Activated T-cell treated with anti-CD3 and anti-CD28 coated beads for 48 hours (primary cell): ENCODE results near the gene RCC1.
"Not testable (repeated sequence)": the region's sequence is repeated elsewhere in the genome, so short reads cannot be mapped to it uniquely, and the experiment has no call there.

Experiments
- DNase-seq: peaks from one replicate; pipeline ENCODE4 v3.0.0-alpha.2; 2020; ENCODE audit warnings: low read depth

Gene RCC1, protein sequence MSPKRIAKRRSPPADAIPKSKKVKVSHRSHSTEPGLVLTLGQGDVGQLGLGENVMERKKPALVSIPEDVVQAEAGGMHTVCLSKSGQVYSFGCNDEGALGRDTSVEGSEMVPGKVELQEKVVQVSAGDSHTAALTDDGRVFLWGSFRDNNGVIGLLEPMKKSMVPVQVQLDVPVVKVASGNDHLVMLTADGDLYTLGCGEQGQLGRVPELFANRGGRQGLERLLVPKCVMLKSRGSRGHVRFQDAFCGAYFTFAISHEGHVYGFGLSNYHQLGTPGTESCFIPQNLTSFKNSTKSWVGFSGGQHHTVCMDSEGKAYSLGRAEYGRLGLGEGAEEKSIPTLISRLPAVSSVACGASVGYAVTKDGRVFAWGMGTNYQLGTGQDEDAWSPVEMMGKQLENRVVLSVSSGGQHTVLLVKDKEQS

DNA sequence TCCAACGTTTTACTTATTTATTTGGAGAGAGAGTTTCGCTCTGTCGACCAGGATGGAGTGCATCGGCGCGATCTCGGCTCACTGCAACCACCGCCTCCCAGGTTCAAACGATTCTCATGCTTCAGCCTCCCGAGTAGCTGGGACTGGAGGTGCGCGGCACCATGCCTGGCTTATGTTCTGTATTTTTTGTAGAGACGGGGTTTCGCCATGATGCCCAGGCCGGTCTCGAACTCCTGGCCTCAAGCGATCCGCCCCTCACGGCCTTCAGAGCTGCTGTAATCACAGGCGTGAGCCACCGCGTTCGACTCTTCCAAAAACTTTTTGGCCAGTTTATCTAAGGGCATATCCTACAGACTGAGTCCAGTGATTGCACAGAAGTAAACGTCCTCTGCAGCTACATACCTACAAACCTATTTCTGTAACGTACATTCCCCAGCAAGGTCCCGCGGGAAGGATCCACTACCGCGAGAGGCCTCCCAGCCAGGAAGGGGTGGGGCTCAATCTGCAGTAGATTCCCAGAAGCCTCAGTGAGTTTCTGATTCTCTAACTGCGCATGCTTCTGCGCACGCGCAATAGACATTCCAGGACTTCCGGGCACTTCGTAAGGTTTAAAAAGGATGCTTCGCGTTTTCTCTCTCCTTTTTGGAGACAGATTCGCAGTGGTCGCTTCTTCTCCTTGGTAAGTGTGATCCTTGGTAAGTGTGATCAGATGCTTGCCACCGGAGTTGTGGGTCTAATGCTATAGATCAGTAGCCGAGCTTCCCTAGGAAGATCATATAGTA lies at the start of gene RCC1:
TSS of gene RCC1 (plus strand) at position 638 of the 782 bp plus-strand sequence. CDS start 23,824 bp downstream, outside the sequence.
- peak; percentile 90 for DNase-seq

DNA sequence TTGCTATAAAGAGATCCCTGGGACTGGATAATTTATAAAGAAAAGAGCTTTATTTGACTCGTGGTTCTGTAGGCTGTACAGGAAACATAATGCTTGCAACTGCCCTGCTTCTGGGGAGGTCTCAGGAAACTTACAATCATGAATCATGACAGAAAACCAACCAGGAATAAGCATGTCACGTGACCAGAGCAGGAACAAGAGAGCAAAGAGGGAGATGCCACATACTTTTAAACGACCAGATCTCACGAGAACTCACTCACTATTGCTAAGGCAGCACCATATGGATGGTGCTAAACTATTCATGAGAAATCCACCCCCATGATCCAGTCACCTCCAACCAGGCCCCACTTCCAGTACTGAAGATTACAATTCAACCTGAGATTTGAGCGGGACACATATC lies 49.8 kb upstream of the RCC1 start:
- DNase-seq: no peak

DNA sequence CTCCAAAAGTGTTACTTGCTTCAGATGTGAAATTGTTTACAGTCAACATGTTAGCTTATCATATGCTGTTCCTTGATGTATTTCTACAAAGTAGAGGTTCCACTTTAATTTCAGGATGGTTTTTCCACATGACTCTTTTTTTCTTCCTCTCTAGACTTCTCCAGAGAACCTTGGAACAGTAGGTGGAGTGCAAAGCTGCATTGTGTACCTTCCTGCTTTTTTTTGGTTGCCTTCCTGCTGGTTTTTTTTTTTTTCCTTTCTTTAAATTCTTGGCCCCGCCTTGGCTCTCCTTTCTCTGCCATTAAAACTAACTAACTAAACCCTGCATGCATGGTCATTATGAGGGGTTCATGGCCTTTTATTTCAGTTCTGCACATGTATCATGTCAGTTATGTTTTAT lies 48.2 kb upstream of the RCC1 start:
- no peak for DNase-seq

DNA sequence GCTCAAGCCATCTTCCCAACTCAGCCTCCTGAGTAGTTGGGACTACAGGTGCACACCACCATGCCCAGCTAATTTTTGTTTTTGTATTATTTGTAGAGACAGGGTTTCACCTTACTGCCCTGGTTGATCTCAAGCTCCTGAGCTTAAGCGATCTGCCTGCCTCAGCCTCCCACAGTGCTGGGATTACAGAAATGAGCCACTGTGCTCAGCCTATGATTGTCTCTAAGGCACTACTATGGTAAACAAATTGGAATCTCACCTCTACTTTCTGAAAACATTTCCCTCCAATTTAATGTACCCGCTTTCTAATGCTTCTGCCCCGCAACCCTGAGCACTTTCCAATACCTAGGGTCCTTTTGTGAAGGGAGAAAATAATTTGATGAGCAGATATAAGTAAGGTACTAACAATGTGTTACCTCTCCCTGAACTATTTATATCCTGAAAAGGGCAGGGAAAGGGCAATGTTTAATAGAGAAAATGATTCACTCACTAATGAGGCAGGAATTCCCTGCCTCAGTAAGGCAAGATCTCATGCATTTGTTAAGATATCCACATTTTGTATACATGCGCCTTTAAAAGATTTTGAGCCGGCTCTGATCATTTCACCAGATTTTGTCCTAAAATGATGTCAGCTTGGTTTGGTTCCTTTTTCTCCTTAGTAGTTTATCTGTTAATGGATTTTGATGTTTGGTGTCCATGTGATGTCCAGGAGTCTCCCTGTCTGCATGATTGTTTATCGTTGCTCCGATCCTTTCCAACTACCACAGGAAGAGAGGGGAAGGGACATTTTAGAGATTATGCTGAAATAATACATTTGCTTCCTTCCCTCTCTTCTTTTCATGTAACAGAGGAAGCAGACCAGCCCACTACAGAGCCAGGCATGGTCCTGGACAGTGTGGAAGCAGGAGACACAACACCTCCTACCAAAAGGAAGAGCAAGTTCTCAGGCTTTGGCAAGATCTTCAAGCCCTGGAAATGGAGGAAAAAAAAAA lies 47.3 kb upstream of the RCC1 start:
- no peak for DNase-seq

DNA sequence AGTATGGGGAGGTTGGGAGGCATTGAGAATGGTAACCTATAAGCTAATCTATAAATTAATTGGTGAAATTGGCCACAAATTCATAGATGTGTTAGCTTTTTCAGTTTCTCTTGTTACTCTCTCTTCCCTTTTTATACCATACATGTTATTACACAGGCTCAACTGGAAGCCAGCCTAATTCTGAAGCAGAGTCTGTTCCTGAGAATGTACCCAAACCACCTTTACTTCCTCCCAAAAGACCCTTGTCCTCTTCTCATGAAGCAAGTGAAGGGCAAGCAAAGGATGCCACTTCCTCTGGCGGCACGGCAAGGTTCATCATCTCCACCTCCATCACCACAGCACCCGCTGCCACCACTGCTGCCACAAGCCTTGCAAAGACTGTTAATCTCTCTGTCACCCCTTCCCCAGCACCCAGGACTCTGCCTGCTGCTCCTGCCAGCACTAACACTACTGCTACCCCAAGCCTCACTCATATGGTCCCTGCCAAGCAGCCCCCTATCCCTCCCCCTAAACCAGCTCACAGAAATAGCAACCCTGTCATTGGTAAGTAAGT lies 39.5 kb upstream of the RCC1 start:
- no peak for DNase-seq

DNA sequence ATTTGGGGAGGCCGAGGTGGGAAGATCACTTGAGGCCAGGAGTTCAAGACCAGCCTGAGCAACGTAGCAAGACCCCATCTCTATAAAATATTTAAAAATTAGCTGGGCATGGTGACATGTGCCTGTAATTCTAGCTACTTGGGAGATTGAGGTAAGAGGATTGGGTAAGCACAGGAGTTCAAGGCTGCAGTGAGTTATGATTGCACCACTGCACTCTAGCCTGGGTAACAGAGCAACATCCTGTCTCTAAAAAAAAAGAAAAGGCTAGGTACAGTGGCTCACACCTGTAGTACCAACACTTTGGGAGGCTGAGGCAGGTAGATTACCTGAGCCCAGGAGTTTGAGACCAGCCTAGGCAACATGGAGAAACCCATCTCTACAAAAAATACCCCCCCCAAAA lies 35.7 kb upstream of the RCC1 start:
- DNase-seq: no peak

DNA sequence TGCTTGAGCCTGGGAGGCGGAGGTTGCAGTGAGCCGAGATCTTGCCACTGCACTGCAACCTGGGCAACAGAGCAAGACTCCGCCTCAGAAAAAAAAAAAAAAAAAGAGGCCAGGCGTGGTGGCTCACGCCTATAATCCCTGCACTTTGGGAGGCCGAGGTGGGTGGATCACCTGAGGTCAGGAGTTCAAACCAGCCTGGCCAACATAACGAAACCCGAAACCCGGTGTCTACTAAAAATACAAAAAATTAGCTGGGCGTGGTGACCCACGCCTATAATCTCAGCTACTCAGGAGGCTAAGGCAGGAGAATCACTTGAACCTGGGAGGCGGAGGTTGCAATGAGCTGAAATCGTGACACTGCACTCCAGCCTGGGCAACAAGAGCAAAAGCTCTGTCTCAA lies 26.3 kb upstream of the RCC1 start:
- not testable (repeated sequence) for DNase-seq

DNA sequence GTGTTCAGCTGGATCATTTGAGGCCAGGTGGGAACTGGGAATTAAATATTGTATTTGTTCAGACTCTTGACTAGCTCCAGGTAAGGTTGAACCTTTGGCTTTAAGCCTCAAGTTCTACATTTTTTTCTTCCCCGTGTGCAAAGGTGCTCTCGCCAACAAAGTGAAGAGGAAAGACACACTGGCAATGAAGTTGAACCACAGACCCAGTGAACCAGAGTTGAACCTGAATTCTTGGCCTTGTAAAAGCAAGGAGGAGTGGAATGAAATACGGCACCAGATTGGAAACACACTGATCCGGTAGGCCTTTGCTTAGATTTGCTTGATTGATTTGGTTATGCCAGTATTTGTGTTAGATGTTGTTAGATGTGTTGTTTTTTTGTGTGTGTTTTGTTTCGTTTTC lies 25.5 kb upstream of the RCC1 start:
- no peak for DNase-seq

DNA sequence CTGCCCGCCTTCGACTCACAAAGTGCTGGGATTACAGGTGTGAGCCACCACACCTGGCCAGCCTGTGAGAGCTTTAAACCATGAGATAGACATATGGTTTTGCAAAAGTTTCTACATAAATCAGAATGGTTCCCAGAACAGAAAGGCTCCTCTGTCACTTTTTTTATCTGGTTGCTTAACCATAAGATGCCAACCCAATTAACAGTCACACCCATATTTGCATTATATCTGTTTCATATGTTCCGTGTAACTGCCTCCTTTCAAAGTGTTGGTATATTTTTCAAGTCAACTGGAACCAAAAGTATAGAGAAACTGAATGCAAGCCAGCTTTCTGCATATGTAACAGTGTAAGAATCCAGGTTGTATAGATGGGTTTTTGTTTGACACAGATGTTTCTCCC lies 23.7 kb upstream of the RCC1 start:
- DNase-seq: no peak

DNA sequence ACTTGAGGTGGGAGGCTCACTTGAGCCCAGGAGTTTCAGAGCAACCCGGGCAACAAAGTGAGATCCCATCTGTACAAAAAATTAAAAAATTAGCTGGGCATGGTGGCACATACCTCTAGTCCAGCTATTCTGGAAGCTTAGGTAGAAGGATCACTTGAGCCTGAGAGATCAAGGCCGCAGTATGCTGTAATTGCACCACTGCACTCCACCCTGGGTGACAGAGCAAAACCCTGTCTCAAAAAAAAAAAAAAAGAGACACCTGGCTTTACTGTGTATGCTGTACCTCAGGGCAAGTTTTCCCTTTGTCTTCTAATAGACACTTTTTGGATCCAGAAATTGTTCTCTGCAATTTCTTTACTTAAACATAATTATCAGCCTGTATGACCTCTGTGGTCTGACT lies 23.1 kb upstream of the RCC1 start:
- DNase-seq: no peak

DNA sequence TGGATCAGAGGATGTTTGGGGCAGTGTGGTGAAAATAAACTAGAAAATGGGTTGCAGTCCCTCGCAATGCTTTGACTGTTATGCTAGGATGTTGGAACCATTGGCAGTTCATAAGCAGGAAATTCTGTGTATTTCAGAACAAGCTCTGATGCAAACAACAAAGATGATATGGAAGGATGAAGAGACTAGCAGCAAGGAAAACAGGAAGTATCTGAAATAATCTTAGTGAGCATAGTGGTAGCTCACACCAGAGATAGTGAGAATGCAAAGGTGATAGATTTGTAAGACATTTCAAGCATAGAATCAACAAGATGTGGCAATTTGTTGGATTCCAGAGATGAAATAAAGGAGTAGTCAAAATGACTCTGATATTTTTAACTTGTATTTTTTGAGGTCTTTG lies 11.1 kb upstream of the RCC1 start:
- DNase-seq: no peak

DNA sequence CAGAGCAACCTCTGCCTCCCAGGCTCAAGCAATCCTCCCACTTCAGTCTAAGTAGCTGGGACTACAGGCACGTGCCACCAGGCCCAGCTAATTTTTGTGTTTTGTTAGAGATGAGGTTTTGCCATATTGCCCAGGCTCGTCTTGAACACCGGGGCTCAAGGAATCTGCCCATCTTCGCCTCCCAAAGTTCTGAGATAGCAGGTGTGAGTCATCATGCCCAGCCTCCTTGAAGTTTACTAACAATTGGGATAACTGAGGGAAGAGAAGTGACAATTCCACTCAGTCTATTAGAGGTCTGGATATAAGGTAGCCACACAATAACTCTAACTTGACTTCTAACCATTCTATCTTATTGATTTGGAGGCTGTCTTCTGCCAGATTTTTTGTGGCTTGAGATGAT lies 6.3 kb upstream of the RCC1 start:
- DNase-seq: no peak

DNA sequence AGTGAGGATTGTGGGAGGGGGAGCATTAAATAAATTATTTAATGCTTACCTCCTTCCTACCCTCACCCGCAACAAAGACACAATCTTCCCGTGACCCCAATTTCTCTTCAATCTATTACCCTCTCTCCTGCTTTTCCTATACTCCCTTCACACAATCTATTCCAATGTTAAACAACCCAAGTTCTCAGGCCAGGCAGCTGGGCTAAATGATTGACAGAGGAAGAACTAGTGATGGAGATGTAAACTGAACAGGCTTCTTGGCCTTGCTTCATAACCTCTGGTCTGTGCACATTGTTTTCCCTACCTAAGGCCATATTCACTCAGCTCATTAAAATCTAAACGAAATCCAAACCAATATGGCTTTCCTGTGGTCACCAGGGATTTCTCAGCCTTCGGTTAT lies 3.9 kb upstream of the RCC1 start:
- DNase-seq: no peak

DNA sequence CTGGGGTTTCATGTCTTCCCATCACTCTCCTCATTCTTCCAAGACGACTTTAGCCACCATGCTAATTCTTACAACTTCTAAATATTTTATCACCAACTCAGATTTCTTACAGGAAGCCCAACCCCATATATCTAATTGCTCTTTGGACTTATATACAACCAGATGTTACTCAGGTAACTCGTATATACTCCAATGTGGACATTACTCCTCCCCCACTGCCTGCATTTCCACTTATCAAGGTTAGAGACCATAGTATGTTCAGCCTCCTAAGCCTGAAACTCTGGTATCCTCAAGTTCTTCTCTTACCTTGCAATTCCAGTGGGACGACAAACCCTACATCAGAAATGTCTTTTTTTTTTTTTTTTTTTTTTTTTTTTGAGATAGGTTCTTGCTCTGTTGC lies 2.7 kb upstream of the RCC1 start:
- DNase-seq: no peak

DNA sequence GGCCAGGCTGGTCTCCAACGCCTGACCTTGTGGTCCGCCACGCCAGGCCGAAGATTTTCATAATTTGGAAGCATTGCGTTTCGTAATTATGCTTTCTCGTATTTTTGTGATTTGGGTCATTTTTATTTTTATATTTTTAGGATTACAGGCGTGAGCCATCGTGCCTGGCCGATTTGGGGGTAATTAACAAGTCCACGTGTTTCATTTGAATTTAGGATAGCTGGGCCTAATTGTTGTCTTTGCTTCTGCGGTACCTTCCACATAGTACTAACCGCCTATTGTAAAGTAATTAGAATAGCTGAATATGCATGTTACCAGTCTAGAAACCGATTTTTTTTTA lies 1.0 kb downstream of the RCC1 start:
- no peak for DNase-seq

DNA sequence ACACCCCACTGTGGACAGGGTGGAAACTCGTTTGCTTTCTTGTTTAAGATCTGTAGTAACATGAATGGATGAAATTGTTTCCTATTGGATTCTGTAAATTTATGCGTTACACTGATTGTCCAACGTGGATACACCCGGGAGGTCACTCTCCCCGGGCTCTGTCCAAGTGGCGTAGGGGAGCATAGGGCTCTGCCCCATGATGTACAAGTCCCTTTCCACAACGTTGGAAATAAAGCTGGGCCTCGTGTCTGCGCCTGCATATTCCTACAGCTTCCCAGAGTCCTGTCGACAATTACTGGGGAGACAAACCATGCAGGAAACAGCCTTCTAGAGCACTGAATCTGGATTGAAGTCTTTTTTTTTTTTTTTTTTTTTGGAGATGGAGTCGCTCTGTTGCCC lies 1.4 kb downstream of the RCC1 start:
- DNase-seq: peak; percentile 10

DNA sequence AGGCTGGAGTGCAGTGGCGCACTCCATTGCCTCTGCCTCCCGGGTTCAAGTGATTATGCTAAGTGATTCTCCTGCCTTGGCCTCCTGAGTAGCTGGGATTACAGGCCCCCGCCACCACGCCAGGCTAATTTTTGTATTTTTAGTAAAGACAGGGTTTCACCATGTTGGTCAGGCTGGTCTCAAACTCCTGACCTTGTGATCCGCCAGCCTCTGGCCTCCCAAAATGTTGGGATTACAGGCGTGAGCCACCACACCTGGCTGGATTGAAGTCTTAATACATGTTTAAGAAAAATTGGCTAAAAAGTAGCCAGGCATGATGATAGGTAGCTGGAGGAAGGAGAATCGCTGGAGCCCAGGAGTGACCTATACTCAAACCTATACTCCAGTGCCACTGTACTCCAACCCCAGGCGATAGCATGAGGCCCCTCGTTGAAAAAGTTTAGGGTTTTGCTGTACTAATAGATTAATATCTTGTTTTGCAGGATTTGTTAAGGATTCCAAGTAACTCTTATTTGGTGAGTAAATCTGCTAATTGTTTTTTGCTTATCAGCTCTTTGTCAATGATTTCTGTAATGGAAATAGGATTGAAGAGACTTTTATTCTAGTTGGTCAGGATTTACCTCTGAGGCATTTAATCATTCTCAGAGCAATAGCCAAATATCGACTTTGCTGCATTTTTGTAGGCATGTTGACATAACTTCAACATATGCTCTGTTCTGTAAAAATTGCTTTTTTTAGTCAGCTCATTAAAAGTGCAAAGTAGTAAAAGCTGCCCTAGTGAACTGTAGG lies 2.0 kb downstream of the RCC1 start:
- DNase-seq: peak; percentile 8

DNA sequence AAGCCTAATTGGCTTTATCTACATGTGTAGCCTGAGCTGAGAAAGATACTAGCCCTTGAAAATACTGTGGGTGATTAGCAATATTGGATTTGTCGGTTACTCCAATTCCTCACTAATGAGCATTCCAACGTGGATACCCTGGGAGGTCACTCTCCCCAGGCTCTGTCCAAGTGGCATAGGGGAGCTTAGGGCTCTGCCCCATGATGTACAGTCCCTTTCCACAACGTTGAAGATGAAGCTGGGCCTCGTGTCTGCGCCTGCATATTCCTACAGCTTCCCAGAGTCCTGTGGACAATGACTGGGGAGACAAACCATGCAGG lies 2.6 kb downstream of the RCC1 start:
- peak; percentile 16 for DNase-seq

DNA sequence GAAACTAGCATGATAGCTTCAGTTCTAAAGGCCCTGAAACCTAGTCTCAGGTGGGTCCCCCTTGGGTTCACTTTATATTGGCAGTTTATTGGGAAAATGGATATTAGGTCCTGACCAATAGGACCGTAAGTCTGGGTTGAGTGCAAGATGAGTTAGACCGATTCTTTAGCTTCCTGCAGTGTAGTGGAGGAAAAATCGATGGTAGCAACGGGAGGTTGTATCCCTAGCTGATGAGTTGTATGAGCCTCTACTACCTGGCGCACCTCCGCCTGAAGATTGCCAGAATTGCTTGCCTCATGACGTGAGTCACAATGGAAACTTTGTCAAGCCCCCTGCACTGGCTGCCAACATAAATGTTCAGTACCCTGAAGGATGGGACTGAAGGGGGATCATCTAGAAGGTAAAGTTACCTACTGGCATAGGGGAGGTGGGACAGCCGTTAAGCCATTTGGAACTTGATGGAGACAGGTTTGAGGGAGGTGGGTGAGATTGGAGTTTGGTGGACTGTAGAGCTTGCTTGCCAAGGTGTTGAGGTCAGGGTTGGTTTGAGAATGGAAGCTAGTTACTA lies 3.9 kb downstream of the RCC1 start:
- DNase-seq: peak; percentile 38

DNA sequence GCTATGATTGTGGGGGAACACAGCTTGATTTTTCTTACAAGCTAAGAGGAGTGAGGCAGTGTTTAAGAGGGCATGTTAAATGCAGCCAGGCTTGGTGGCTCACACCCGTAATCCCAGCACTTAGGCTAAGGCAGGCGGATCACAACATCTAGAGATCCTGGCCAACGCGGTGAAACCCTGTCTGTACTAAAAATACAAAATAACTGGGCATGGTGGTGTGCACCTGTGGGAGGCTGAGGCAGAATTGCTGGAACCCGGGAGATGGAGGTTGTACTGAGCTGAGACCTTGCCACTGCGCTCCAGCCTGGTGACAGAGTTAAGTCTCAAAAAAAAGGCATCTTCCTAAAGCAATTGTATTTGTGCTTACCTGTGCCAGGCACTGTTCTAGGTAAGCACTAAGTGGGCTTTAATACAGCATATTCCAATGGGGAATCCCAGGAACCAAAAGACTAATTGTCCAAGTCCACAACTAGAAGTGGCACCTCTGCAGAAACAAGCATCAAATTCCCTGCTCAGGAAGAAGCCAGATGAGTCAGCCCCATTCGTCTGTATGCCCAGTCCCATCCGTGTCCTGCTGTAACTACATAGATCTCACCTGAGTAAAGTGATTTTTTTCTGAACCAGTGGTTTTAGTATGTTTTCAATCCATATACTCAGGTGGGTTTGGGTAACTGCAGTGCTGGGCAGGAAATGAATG lies 4.6 kb downstream of the RCC1 start:
- peak; percentile 50 for DNase-seq
